ENCODE measurements around the gene SMAD4.

- no peak for TF ChIP-seq CTCF (IDR thresholded peaks at IDR 0.05; ENCODE audit: low read depth, low read length, missing input control)
- no peak for TF ChIP-seq MAX (IDR thresholded peaks at IDR 0.05)
- TF ChIP-seq RAD21 (IDR thresholded peaks at IDR 0.05): no peak
- TF ChIP-seq ZBTB33 (IDR thresholded peaks at IDR 0.05): no peak
- TF ChIP-seq HNF4A (conservative IDR thresholded peaks at IDR 0.05): no peak
- TF ChIP-seq ATF3 (IDR thresholded peaks at IDR 0.05): no peak
- TF ChIP-seq YY1 (IDR thresholded peaks at IDR 0.05): no peak
Measured at GRCh38 chr18:51006948-51007789, 22.8 kb upstream of the SMAD4 start.

Measured in liver (tissue), 3 donors.